ENCODE results near the gene KRT71.

- TF ChIP-seq CTCF (conservative IDR thresholded peaks at IDR 0.05; ENCODE audit: low read length) (no peak), EZH2phosphoT487 (IDR thresholded peaks at IDR 0.05; ENCODE audit: borderline replicate concordance) (no peak)
Measured at GRCh38 chr12:52533686-52534470, 19.1 kb downstream of the KRT71 start.

All from Loucy (cell line).